GM23338 (cell line): ENCODE data around the gene MRPS10. TPM values are rescaled to one million over a fixed set of nuclear protein-coding genes. Genes with fewer than 3 reads are reported as not detected.

ENCODE experiments used
- ATAC-seq: fragments of 200-7000 bp; cut with Tn5 transposase; 3 replicates; pipeline ENCODE4 v1.9.1; 2020
- DNase-seq: peaks from one replicate; pipeline ENCODE4 v3.0.0-alpha.2; 2015; ENCODE audit warnings: low spot score
- H2AFZ ChIP-seq: fragments of 200-600 bp; sonication (generic); 2 replicates; pipeline ENCODE4 v1.8.0; 2016; ENCODE audit warnings: antibody characterized with exemption, mild to moderate bottlenecking, moderate library complexity
- H3F3A ChIP-seq: fragments of 200-600 bp; sonication (generic); replicated peaks from 2 replicates; pipeline ENCODE4 v1.8.0; 2017; ENCODE audit warnings: antibody characterized with exemption, mixed run types, low read depth
- H3K27ac ChIP-seq: fragments of 200-600 bp; sonication (generic); 2 replicates; pipeline ENCODE4 v1.6.1; 2016; ENCODE audit warnings: low read depth
- H3K27me3 ChIP-seq: fragments of 200-600 bp; sonication (generic); 2 replicates; pipeline ENCODE4 v1.8.0; 2016; ENCODE audit warnings: mild to moderate bottlenecking, mixed run types, moderate library complexity; ENCODE audit not compliant: insufficient read depth
- H3K36me3 ChIP-seq: fragments of 200-600 bp; sonication (generic); 2 replicates; pipeline ENCODE4 v1.8.0; 2016; ENCODE audit warnings: mild to moderate bottlenecking; ENCODE audit not compliant: insufficient read depth
- H3K4me1 ChIP-seq: fragments of 200-600 bp; sonication (generic); 2 replicates; pipeline ENCODE4 v1.8.0; 2016; ENCODE audit warnings: mild to moderate bottlenecking, moderate library complexity; ENCODE audit not compliant: insufficient read depth
- H3K4me2 ChIP-seq: fragments of 200-600 bp; sonication (generic); 2 replicates; pipeline ENCODE4 v1.7.1; 2017; ENCODE audit warnings: mixed run types
- H3K4me3 ChIP-seq: fragments of 200-600 bp; sonication (generic); 2 replicates; pipeline ENCODE4 v1.6.1; 2016; ENCODE audit warnings: mixed run types
- H3K79me2 ChIP-seq: fragments of 200-600 bp; sonication (generic); replicated peaks from 2 replicates; pipeline ENCODE4 v1.8.0; 2017; ENCODE audit warnings: mild to moderate bottlenecking; ENCODE audit not compliant: insufficient read depth
- H3K9me2 ChIP-seq: fragments of 200-600 bp; sonication (generic); 2 replicates; pipeline ENCODE4 v1.8.0; 2017; ENCODE audit not compliant: insufficient read depth
- H4K20me1 ChIP-seq: fragments of 200-600 bp; sonication (generic); replicated peaks from 2 replicates; pipeline ENCODE4 v1.8.0; 2017; ENCODE audit warnings: mild to moderate bottlenecking; ENCODE audit not compliant: insufficient read depth
- H3K27ac Mint-ChIP-seq: 2 replicates; pipeline ENCODE4 v1.8.0; 2020; ENCODE audit warnings: inconsistent platforms, mild to moderate bottlenecking, moderate library complexity, mixed read lengths
- H3K27me3 Mint-ChIP-seq: 3 replicates; pipeline ENCODE4 v1.8.0; 2022; ENCODE audit warnings: low read depth, mild to moderate bottlenecking, moderate library complexity, mixed read lengths, inconsistent platforms; ENCODE audit not compliant: insufficient read depth, poor library complexity
- H3K36me3 Mint-ChIP-seq: 3 replicates; pipeline ENCODE4 v1.8.0; 2021; ENCODE audit warnings: low read depth, mild to moderate bottlenecking, inconsistent platforms, moderate library complexity, mixed read lengths
- H3K4me1 Mint-ChIP-seq: 3 replicates; pipeline ENCODE4 v1.8.0; 2020; ENCODE audit warnings: mild to moderate bottlenecking, inconsistent platforms, mixed read lengths
- H3K4me3 Mint-ChIP-seq: 3 replicates; pipeline ENCODE4 v1.8.0; 2021; ENCODE audit warnings: moderate library complexity, mild to moderate bottlenecking, inconsistent platforms, mixed read lengths
- H3K9me3 Mint-ChIP-seq: 3 replicates; pipeline ENCODE4 v1.8.0; 2020; ENCODE audit warnings: moderate library complexity, mild to moderate bottlenecking, inconsistent platforms, mixed read lengths
- CREB1 ChIP-seq: fragments of 250-450 bp; sonication (Bioruptor Pico); IDR thresholded peaks from 2 replicates; pipeline ENCODE4 v1.5.0; 2020; ENCODE audit warnings: low read depth, mild to moderate bottlenecking, moderate library complexity
- CTCF ChIP-seq, 2 experiments: fragments of 200-600 bp in 1 of 2; sonication (generic) in 1 of 2; conservative IDR thresholded peaks; 2 replicates each; pipeline versions ENCODE4 v1.5.1 to v1.6.1; 2016 to 2017; ENCODE audit warnings: antibody characterized with exemption in 2 of 2, low read depth in 2 of 2, mild to moderate bottlenecking in 2 of 2, moderate library complexity in 1 of 2
- EZH2 ChIP-seq: fragments of 200-600 bp; sonication (generic); IDR thresholded peaks from one replicate; pipeline ENCODE4 v1.8.0; 2017; ENCODE audit warnings: antibody characterized with exemption, mild to moderate bottlenecking, low read depth; ENCODE audit not compliant: unreplicated experiment
- EZH2phosphoT487 ChIP-seq: fragments of 200-600 bp; sonication (generic); IDR thresholded peaks from one replicate; pipeline ENCODE4 v1.8.1; 2018; ENCODE audit warnings: antibody characterized with exemption; ENCODE audit not compliant: unreplicated experiment
- JUNB ChIP-seq: IDR thresholded peaks from one replicate; pipeline ENCODE4 v1.6.1; 2016; ENCODE audit warnings: antibody characterized with exemption; ENCODE audit not compliant: unreplicated experiment
- NANOG ChIP-seq: IDR thresholded peaks from 2 replicates; pipeline ENCODE4 v1.6.1; 2016; ENCODE audit warnings: antibody characterized with exemption, borderline replicate concordance
- POLR2AphosphoS5 ChIP-seq: IDR thresholded peaks from 2 replicates; pipeline ENCODE4 v1.6.1; 2016; ENCODE audit warnings: antibody characterized with exemption, low read depth
- REST ChIP-seq: IDR thresholded peaks from one replicate; pipeline ENCODE4 v1.6.1; 2018; ENCODE audit warnings: antibody characterized with exemption; ENCODE audit not compliant: unreplicated experiment
- STAT1 ChIP-seq: IDR thresholded peaks from one replicate; pipeline ENCODE4 v1.6.1; 2016; ENCODE audit warnings: antibody characterized with exemption; ENCODE audit not compliant: unreplicated experiment
- ZNF114 ChIP-seq: fragments of 250-450 bp; sonication (Bioruptor Pico); IDR thresholded peaks from 2 replicates; pipeline ENCODE4 v1.5.0; 2020; ENCODE audit warnings: mild to moderate bottlenecking, moderate library complexity
- ZNF331 ChIP-seq: fragments of 250-450 bp; sonication (Bioruptor Pico); IDR thresholded peaks from 2 replicates; pipeline ENCODE4 v1.5.0; 2020; ENCODE audit warnings: low read depth, mild to moderate bottlenecking, moderate library complexity
- polyA plus RNA-seq: library from polyadenylated mRNA; unstranded; fragments of >200 nt; fragmentation: Nextera tagmentation; extraction: Ambion mirVana; gene quantifications from 2 replicates; pipeline ENCODE4 v1.2.1, GENCODE V29; 2016
- total RNA-seq: library from RNA; depleted of rRNA; stranded (reverse); fragments of >200 nt; shearing (Covaris generic); gene quantifications from 2 replicates; pipeline ENCODE4 v1.2.3, GENCODE V29; 2014
- TF ChIP-seq, protein P1 (sequence below): fragments of 250-450 bp; sonication (Bioruptor Pico); IDR thresholded peaks from 2 replicates; pipeline ENCODE4 v1.5.0; 2020; ENCODE audit warnings: mild to moderate bottlenecking, moderate library complexity
- TF ChIP-seq, protein P2 (sequence below): IDR thresholded peaks from 2 replicates; pipeline ENCODE4 v1.6.1; 2016; ENCODE audit warnings: antibody characterized with exemption

MRPS10 gene
- total and polyA plus RNA-seq, 2 experiments from 2014 or later = 36.2 to 42.7 TPM

GRCh38 chr6:42158631-42159030 lies 59.0 kb downstream of the MRPS10 start:
- H3K79me2 ChIP-seq = no peaks in the 10 kb centered on the region
- H4K20me1 ChIP-seq = no peaks in the 10 kb centered on the region
- DNase-seq (no peak), ATAC-seq (no peak)
- H3K4me2 ChIP-seq = no peak overlapping the region
- no peak overlapping the region for H3K27ac Mint-ChIP-seq
- no peak overlapping the region for H3K4me3 Mint-ChIP-seq
- peaks cover 38% of the 10 kb centered on the region for H3K4me1 Mint-ChIP-seq
- peaks cover 15% of the 10 kb centered on the region for H3K27me3 Mint-ChIP-seq
- no peaks in the 10 kb centered on the region for H3K36me3 Mint-ChIP-seq
- H3F3A ChIP-seq = no peaks in the 10 kb centered on the region; the same call in 1 of the 2 replicates
- H3K4me1 ChIP-seq = peaks cover 11% of the 10 kb centered on the region
- H3K27me3 ChIP-seq = no peaks in the 10 kb centered on the region
- H3K9me3 Mint-ChIP-seq = no peaks in the 10 kb centered on the region
- H3K4me3 ChIP-seq = no peak overlapping the region
- no peaks in the 10 kb centered on the region for H3K36me3 ChIP-seq
- no peaks in the 10 kb centered on the region for H3K9me2 ChIP-seq
- no peak for TF ChIP-seq STAT1
- no peak for TF ChIP-seq POLR2AphosphoS5
- TF ChIP-seq ZNF114 (CRISPR knock-in tag) = no peak
- no peak for TF ChIP-seq EZH2
- no peak for TF ChIP-seq CREB1 (CRISPR knock-in tag)
- no peak for TF ChIP-seq JUNB
- no peak for TF ChIP-seq CTCF (conservative IDR thresholded peaks at IDR 0.05; ENCODE audit: low read depth in 2 of 2)
- TF ChIP-seq, protein P1, sequence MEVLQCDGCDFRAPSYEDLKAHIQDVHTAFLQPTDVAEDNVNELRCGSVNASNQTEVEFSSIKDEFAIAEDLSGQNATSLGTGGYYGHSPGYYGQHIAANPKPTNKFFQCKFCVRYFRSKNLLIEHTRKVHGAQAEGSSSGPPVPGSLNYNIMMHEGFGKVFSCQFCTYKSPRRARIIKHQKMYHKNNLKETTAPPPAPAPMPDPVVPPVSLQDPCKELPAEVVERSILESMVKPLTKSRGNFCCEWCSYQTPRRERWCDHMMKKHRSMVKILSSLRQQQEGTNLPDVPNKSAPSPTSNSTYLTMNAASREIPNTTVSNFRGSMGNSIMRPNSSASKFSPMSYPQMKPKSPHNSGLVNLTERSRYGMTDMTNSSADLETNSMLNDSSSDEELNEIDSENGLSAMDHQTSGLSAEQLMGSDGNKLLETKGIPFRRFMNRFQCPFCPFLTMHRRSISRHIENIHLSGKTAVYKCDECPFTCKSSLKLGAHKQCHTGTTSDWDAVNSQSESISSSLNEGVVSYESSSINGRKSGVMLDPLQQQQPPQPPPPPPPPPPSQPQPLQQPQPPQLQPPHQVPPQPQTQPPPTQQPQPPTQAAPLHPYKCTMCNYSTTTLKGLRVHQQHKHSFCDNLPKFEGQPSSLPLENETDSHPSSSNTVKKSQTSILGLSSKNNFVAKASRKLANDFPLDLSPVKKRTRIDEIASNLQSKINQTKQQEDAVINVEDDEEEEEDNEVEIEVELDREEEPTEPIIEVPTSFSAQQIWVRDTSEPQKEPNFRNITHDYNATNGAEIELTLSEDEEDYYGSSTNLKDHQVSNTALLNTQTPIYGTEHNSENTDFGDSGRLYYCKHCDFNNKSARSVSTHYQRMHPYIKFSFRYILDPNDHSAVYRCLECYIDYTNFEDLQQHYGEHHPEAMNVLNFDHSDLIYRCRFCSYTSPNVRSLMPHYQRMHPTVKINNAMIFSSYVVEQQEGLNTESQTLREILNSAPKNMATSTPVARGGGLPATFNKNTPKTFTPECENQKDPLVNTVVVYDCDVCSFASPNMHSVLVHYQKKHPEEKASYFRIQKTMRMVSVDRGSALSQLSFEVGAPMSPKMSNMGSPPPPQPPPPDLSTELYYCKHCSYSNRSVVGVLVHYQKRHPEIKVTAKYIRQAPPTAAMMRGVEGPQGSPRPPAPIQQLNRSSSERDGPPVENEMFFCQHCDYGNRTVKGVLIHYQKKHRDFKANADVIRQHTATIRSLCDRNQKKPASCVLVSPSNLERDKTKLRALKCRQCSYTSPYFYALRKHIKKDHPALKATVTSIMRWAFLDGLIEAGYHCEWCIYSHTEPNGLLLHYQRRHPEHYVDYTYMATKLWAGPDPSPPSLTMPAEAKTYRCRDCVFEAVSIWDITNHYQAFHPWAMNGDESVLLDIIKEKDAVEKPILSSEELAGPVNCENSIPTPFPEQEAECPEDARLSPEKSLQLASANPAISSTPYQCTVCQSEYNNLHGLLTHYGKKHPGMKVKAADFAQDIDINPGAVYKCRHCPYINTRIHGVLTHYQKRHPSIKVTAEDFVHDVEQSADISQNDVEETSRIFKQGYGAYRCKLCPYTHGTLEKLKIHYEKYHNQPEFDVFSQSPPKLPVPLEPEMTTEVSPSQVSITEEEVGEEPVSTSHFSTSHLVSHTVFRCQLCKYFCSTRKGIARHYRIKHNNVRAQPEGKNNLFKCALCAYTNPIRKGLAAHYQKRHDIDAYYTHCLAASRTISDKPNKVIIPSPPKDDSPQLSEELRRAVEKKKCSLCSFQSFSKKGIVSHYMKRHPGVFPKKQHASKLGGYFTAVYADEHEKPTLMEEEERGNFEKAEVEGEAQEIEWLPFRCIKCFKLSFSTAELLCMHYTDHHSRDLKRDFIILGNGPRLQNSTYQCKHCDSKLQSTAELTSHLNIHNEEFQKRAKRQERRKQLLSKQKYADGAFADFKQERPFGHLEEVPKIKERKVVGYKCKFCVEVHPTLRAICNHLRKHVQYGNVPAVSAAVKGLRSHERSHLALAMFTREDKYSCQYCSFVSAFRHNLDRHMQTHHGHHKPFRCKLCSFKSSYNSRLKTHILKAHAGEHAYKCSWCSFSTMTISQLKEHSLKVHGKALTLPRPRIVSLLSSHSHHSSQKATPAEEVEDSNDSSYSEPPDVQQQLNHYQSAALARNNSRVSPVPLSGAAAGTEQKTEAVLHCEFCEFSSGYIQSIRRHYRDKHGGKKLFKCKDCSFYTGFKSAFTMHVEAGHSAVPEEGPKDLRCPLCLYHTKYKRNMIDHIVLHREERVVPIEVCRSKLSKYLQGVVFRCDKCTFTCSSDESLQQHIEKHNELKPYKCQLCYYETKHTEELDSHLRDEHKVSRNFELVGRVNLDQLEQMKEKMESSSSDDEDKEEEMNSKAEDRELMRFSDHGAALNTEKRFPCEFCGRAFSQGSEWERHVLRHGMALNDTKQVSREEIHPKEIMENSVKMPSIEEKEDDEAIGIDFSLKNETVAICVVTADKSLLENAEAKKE = no peak
- no peak for TF ChIP-seq ZNF331
- no peak for TF ChIP-seq EZH2phosphoT487
- no peak for TF ChIP-seq REST
- TF ChIP-seq, protein P2, sequence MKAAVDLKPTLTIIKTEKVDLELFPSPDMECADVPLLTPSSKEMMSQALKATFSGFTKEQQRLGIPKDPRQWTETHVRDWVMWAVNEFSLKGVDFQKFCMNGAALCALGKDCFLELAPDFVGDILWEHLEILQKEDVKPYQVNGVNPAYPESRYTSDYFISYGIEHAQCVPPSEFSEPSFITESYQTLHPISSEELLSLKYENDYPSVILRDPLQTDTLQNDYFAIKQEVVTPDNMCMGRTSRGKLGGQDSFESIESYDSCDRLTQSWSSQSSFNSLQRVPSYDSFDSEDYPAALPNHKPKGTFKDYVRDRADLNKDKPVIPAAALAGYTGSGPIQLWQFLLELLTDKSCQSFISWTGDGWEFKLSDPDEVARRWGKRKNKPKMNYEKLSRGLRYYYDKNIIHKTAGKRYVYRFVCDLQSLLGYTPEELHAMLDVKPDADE = no peak
- TF ChIP-seq NANOG = no peak
- H2AFZ ChIP-seq = no peak overlapping the region
- H3K27ac ChIP-seq = no peak overlapping the region
